Activated CD8-positive, alpha-beta T cell treated with anti-CD3 and anti-CD28 coated beads for 36 hours (primary cell): Measurements from ENCODE around the gene TRIO. TPM values are rescaled to one million over a fixed set of nuclear protein-coding genes. Genes with fewer than 3 reads are reported as not detected.

Experiments used
- ATAC-seq: fragments of 200-7000 bp; cut with Tn5 transposase; one replicate; pipeline ENCODE4 v1.10.0; 2021; ENCODE audit warnings: mild to moderate bottlenecking, moderate library complexity
- CTCF ChIA-PET: fragments of 350-600 bp; sonication (Branson Sonifier 250); formaldehyde crosslinking; loops from one replicate; lab custom pipeline; 2021; ENCODE audit warnings: antibody characterized with exemption; lab: Charles Lee
- POLR2A ChIA-PET: fragments of 350-600 bp; sonication (Branson Sonifier 250); formaldehyde crosslinking; loops from one replicate; lab custom pipeline; 2021; ENCODE audit warnings: antibody characterized with exemption; lab: Charles Lee
- DNase-seq: peaks from one replicate; pipeline ENCODE4 v3.0.0-alpha.2; 2020
- H3K27ac Mint-ChIP-seq: one replicate; pipeline ENCODE4 v1.8.0; 2021; ENCODE audit warnings: mild to moderate bottlenecking, mixed read lengths
- H3K27me3 Mint-ChIP-seq: one replicate; pipeline ENCODE4 v1.8.0; 2021; ENCODE audit warnings: mixed read lengths
- H3K36me3 Mint-ChIP-seq: one replicate; pipeline ENCODE4 v1.8.0; 2021; ENCODE audit warnings: low read depth, mixed read lengths
- H3K4me1 Mint-ChIP-seq: one replicate; pipeline ENCODE4 v1.8.0; 2021; ENCODE audit warnings: low read depth, mixed read lengths
- H3K4me3 Mint-ChIP-seq: one replicate; pipeline ENCODE4 v1.8.0; 2021; ENCODE audit warnings: mild to moderate bottlenecking, moderate library complexity, mixed read lengths
- H3K9me3 Mint-ChIP-seq: one replicate; pipeline ENCODE4 v1.8.0; 2021; ENCODE audit warnings: mixed read lengths
- CTCF ChIP-seq: fragments of 200-600 bp; IDR thresholded peaks from one replicate; pipeline ENCODE4 v1.8.0; 2022; ENCODE audit warnings: antibody characterized with exemption, mild to moderate bottlenecking
- intact Hi-C: fragments of 100-400 bp; cut with micrococcal nuclease; formaldehyde crosslinking; loops from one replicate; pipeline ENCODE4 v1.10.0; 2022
- total RNA-seq, 2 experiments: library from RNA; stranded (reverse); gene quantifications; one replicate each; pipeline ENCODE4 v1.2.3, GENCODE V29; 2021

Gene TRIO
- total RNA-seq, 2 experiments from 2014 or later: 11.4 to 11.5 TPM

- ATAC-seq (no peak), DNase-seq (no peak)
- H3K27me3 Mint-ChIP-seq: peaks cover 29% of the 10 kb centered on the region
- POLR2A ChIA-PET: no interaction called here
- H3K36me3 Mint-ChIP-seq: no peaks in the 10 kb centered on the region
- TF ChIP-seq CTCF: no peak
- peaks cover 6% of the 10 kb centered on the region for H3K4me1 Mint-ChIP-seq
- H3K4me3 Mint-ChIP-seq: no peak overlapping the region
- CTCF ChIA-PET: no interaction called here
- intact Hi-C loops: no loop called here
- H3K9me3 Mint-ChIP-seq: no peaks in the 10 kb centered on the region
- no peak overlapping the region for H3K27ac Mint-ChIP-seq
Observed at GRCh38 chr5:14153071-14153864, 10.1 kb downstream of the TRIO start.

- POLR2A ChIA-PET: no interaction called here
- intact Hi-C loops: no loop called here
- H3K4me3 Mint-ChIP-seq: no peak overlapping the region
- peaks cover 21% of the 10 kb centered on the region for H3K27me3 Mint-ChIP-seq
- TF ChIP-seq CTCF: no peak
- no peaks in the 10 kb centered on the region for H3K9me3 Mint-ChIP-seq
- CTCF ChIA-PET: no interaction called here
- H3K27ac Mint-ChIP-seq: no peak overlapping the region
- peaks cover 6% of the 10 kb centered on the region for H3K4me1 Mint-ChIP-seq
- H3K36me3 Mint-ChIP-seq: no peaks in the 10 kb centered on the region
- ATAC-seq (no peak), DNase-seq (no peak)
Observed at GRCh38 chr5:14153932-14154731, 11.0 kb downstream of the TRIO start.

- CTCF ChIA-PET: no interaction called here
- no peak for DNase-seq
Observed at GRCh38 chr5:14155075-14155474, 11.9 kb downstream of the TRIO start.

GRCh38 chr5:14155739-14156138 lies 12.6 kb downstream of the TRIO start:
- POLR2A ChIA-PET: no interaction called here

More at GRCh38 chr5:14155075-14155474, 11.9 kb downstream of the TRIO start:
- no peak for ATAC-seq
- H3K27ac Mint-ChIP-seq: no peak overlapping the region
- POLR2A ChIA-PET: no interaction called here
- H3K36me3 Mint-ChIP-seq: no peaks in the 10 kb centered on the region
- H3K4me3 Mint-ChIP-seq: no peak overlapping the region
- peaks cover 6% of the 10 kb centered on the region for H3K4me1 Mint-ChIP-seq
- intact Hi-C loops: no loop called here
- H3K27me3 Mint-ChIP-seq: peaks cover 12% of the 10 kb centered on the region
- no peaks in the 10 kb centered on the region for H3K9me3 Mint-ChIP-seq
- no peak for TF ChIP-seq CTCF

More at GRCh38 chr5:14155739-14156138, 12.6 kb downstream of the TRIO start:
- TF ChIP-seq CTCF: no peak
- Mint-ChIP-seq H3K9me3 (no peaks in the 10 kb centered on the region), H3K4me3 (no peak overlapping the region), H3K36me3 (no peaks in the 10 kb centered on the region), H3K27me3 (peaks cover 11% of the 10 kb centered on the region), H3K4me1 (peaks cover 6% of the 10 kb centered on the region), H3K27ac (no peak overlapping the region)
- ATAC-seq (no peak), DNase-seq (no peak)
- intact Hi-C loops: no loop called here
- CTCF ChIA-PET: no interaction called here
